CD4-positive, alpha-beta memory T cell (primary cell): ENCODE results near the gene A3GALT2. TPM values are rescaled to one million over a fixed set of nuclear protein-coding genes. Genes with fewer than 3 reads are reported as not detected.

Source experiments
- CTCF ChIA-PET: fragments of 350-600 bp; sonication (Branson Sonifier 250); formaldehyde crosslinking; loops from one replicate; lab custom pipeline; 2021; ENCODE audit warnings: inconsistent platforms; ENCODE audit not compliant: partially characterized antibody; lab: Charles Lee
- POLR2A ChIA-PET: fragments of 350-600 bp; sonication (Branson Sonifier 250); formaldehyde crosslinking; loops from one replicate; lab custom pipeline; 2021; ENCODE audit not compliant: partially characterized antibody; lab: Charles Lee
- DNase-seq, 5 donors: peaks; one replicate each; pipeline versions ENCODE4 v3.0.0 to v3.0.0-alpha.2; 2020 to 2022; ENCODE audit warnings: mixed read lengths in 1 of 5
- H3K27ac ChIP-seq: one replicate; pipeline ENCODE4 v1.7.0; 2013; ENCODE audit warnings: low read depth, low read length
- H3K27me3 ChIP-seq: 2 replicates; pipeline ENCODE4 v1.7.0; 2013; ENCODE audit warnings: mild to moderate bottlenecking, low read length, moderate library complexity; ENCODE audit not compliant: insufficient read depth
- H3K36me3 ChIP-seq: 2 replicates; pipeline ENCODE4 v1.7.0; 2013; ENCODE audit warnings: mild to moderate bottlenecking, low read length, moderate library complexity; ENCODE audit not compliant: insufficient read depth
- H3K4me1 ChIP-seq: 2 replicates; pipeline ENCODE4 v1.7.0; 2013; ENCODE audit warnings: mild to moderate bottlenecking, low read length, moderate library complexity; ENCODE audit not compliant: insufficient read depth
- H3K4me3 ChIP-seq, 2 donors: one replicate each; pipeline ENCODE4 v1.7.0; 2013; ENCODE audit warnings: low read length in 2 of 2, mild to moderate bottlenecking in 1 of 2
- H3K9me3 ChIP-seq, 2 donors: one replicate each; pipeline ENCODE4 v1.7.0; 2013; ENCODE audit warnings: low read length in 2 of 2, control low read depth in 1 of 2; ENCODE audit not compliant: control insufficient read depth in 1 of 2
- H3K27ac Mint-ChIP-seq, 7 donors: one replicate each; pipeline ENCODE4 v1.8.0; 2020 to 2021; ENCODE audit warnings: mixed read lengths in 7 of 7, mild to moderate bottlenecking in 6 of 7, inconsistent platforms in 3 of 7, moderate library complexity in 3 of 7
- H3K27me3 Mint-ChIP-seq, 2 donors: one replicate each; pipeline ENCODE4 v1.8.0; 2020 to 2021; ENCODE audit warnings: mixed read lengths in 2 of 2
- H3K36me3 Mint-ChIP-seq, 2 donors: one replicate each; pipeline ENCODE4 v1.8.0; 2020 to 2021; ENCODE audit warnings: mixed read lengths in 2 of 2, inconsistent platforms in 1 of 2, mild to moderate bottlenecking in 1 of 2
- H3K4me1 Mint-ChIP-seq, 4 donors: one replicate each; pipeline ENCODE4 v1.8.0; 2020 to 2021; ENCODE audit warnings: mixed read lengths in 4 of 4, mild to moderate bottlenecking in 1 of 4
- H3K4me3 Mint-ChIP-seq, 8 donors: one replicate each; pipeline ENCODE4 v1.8.0; 2020 to 2021; ENCODE audit warnings: mixed read lengths in 8 of 8, mild to moderate bottlenecking in 7 of 8, moderate library complexity in 6 of 8, inconsistent platforms in 3 of 8
- H3K9me3 Mint-ChIP-seq, 8 donors: one replicate each; pipeline ENCODE4 v1.8.0; 2020 to 2021; ENCODE audit warnings: mixed read lengths in 8 of 8, mild to moderate bottlenecking in 5 of 8, inconsistent platforms in 3 of 8, moderate library complexity in 1 of 8
- intact Hi-C: fragments of 100-400 bp; cut with micrococcal nuclease; formaldehyde crosslinking; loops from one replicate; pipeline ENCODE4 v1.15.1; 2023
- polyA plus RNA-seq, 2 donors: library from polyadenylated mRNA; unstranded; fragments of 300-500 nt; fragmentation: Illumina TruSeq; gene quantifications; one replicate each; pipeline ENCODE4 v1.2.3, GENCODE V29; 2021
- total RNA-seq, 2 experiments: library from RNA; stranded (reverse); gene quantifications; one replicate each; pipeline ENCODE4 v1.2.3, GENCODE V29; 2021

A3GALT2 gene
- total and polyA plus RNA-seq, 4 experiments from 2014 or later: not detected

GRCh38 chr1:33329600-33330305, 8.9 kb upstream of the A3GALT2 start:
- DNase-seq: no peak
- H3K27me3 ChIP-seq: no peaks in the 10 kb centered on the region
- no peaks in the 10 kb centered on the region for H3K4me1 ChIP-seq
- CTCF ChIA-PET: interaction anchor here (1.2 to 1.4 kb wide), 2 partner anchors 31 to 34 kb away, joined by 3 to 6 read pairs; no protein-coding TSS in a partner anchor
- peaks cover 75% of the 10 kb centered on the region for H3K36me3 ChIP-seq
- intact Hi-C loops: no loop called here
- Mint-ChIP-seq H3K4me3 (no peak overlapping the region), H3K27ac (peak overlapping the region in 1 of 7 donors; percentile 51), H3K4me1 (peaks cover 0 to 4% (median 2%) of the 10 kb centered on the region in 4 donors), H3K36me3 (peaks cover 59 to 94% of the 10 kb centered on the region in 2 donors), H3K27me3 (no peaks in the 10 kb centered on the region), H3K9me3 (no peaks in the 10 kb centered on the region)
- no peaks in the 10 kb centered on the region for H3K9me3 ChIP-seq
- no peak overlapping the region for H3K4me3 ChIP-seq
- POLR2A ChIA-PET: interaction anchor here (1.2 kb wide), 1 partner anchor 32 kb away, joined by 3 read pairs; no protein-coding TSS in a partner anchor
- no peak overlapping the region for H3K27ac ChIP-seq

DNA sequence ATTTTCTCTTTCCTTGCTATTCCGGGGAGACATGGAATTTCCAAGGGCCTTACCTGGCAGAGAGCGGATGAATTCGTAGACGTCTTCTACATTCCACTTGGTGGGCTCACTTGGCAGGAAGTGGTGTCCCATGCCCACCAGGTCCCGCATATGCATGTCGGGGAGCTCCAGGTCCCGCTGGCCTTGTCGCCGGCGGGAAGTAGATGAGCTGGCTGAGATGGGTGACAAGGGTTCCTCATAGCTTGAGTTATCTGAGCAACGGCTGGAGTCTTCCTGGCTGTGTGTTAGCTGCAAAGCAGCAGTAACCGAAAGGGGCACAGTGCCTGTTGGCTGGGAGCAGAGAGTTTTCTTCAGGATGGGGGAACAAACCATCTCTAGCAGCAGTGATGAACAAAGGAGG, 7.9 kb upstream of the A3GALT2 start:
- H3K27me3 ChIP-seq: no peaks in the 10 kb centered on the region
- H3K4me1 Mint-ChIP-seq: peaks cover 0 to 2% (median under 1%) of the 10 kb centered on the region in 4 donors
- H3K9me3 ChIP-seq: no peaks in the 10 kb centered on the region
- POLR2A ChIA-PET: no interaction called here
- CTCF ChIA-PET: interaction anchor here (0.6 to 1.0 kb wide), 2 partner anchors 15 to 33 kb away, joined by 3 to 4 read pairs; no protein-coding TSS in a partner anchor
- intact Hi-C loops: no loop called here
- peaks cover 60 to 96% of the 10 kb centered on the region in 2 donors for H3K36me3 Mint-ChIP-seq
- H3K4me3 Mint-ChIP-seq: no peak overlapping the region
- H3K27me3 Mint-ChIP-seq: no peaks in the 10 kb centered on the region
- no peak for DNase-seq
- H3K36me3 ChIP-seq: peaks cover 84% of the 10 kb centered on the region
- no peaks in the 10 kb centered on the region for H3K9me3 Mint-ChIP-seq
- H3K4me1 ChIP-seq: no peaks in the 10 kb centered on the region
- no peak overlapping the region for H3K4me3 ChIP-seq
- peak overlapping the region in 2 of 7 donors; percentile 6 to 16 for H3K27ac Mint-ChIP-seq
- no peak overlapping the region for H3K27ac ChIP-seq

GRCh38 chr1:33327587-33328325, 6.9 kb upstream of the A3GALT2 start:
- CTCF ChIA-PET: no interaction called here
- Mint-ChIP-seq H3K9me3 (no peaks in the 10 kb centered on the region), H3K27ac (no peak overlapping the region), H3K4me1 (no peaks in the 10 kb centered on the region), H3K36me3 (peaks cover 60 to 94% of the 10 kb centered on the region in 2 donors), H3K27me3 (no peaks in the 10 kb centered on the region), H3K4me3 (no peak overlapping the region)
- intact Hi-C loops: no loop called here
- H3K36me3 ChIP-seq: peaks cover 85% of the 10 kb centered on the region
- POLR2A ChIA-PET: no interaction called here
- no peaks in the 10 kb centered on the region for H3K9me3 ChIP-seq
- no peak overlapping the region for H3K27ac ChIP-seq
- no peak for DNase-seq
- no peaks in the 10 kb centered on the region for H3K4me1 ChIP-seq
- H3K4me3 ChIP-seq: no peak overlapping the region
- no peaks in the 10 kb centered on the region for H3K27me3 ChIP-seq

DNA sequence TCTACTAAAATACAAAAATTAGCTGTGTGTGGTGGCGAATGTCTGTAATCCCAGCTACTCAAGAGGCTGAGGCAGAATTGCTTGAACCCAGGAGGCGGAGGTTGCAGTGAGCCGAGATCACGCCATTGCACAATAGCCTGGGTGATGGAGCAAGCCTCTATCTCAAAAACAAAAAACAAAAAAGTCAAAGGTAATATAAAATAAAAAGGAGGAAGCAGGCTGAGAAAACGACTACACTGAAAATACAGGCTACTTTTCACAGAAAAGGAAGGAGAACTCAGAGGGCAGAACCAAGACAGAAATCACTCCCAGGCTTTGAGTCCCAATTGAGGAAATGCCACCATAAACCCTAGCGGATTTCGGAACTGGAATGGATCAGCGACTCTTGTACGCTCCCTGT, 5.9 kb upstream of the A3GALT2 start:
- intact Hi-C loops: no loop called here
- Mint-ChIP-seq H3K27ac (no peak overlapping the region), H3K36me3 (peaks cover 53 to 84% of the 10 kb centered on the region in 2 donors), H3K4me3 (no peak overlapping the region), H3K27me3 (no peaks in the 10 kb centered on the region), H3K4me1 (no peaks in the 10 kb centered on the region), H3K9me3 (no peaks in the 10 kb centered on the region)
- POLR2A ChIA-PET: no interaction called here
- no peaks in the 10 kb centered on the region for H3K9me3 ChIP-seq
- no peak overlapping the region for H3K27ac ChIP-seq
- peaks cover 75% of the 10 kb centered on the region for H3K36me3 ChIP-seq
- no peaks in the 10 kb centered on the region for H3K4me1 ChIP-seq
- H3K27me3 ChIP-seq: no peaks in the 10 kb centered on the region
- CTCF ChIA-PET: no interaction called here
- H3K4me3 ChIP-seq: no peak overlapping the region
- DNase-seq: no peak

DNA sequence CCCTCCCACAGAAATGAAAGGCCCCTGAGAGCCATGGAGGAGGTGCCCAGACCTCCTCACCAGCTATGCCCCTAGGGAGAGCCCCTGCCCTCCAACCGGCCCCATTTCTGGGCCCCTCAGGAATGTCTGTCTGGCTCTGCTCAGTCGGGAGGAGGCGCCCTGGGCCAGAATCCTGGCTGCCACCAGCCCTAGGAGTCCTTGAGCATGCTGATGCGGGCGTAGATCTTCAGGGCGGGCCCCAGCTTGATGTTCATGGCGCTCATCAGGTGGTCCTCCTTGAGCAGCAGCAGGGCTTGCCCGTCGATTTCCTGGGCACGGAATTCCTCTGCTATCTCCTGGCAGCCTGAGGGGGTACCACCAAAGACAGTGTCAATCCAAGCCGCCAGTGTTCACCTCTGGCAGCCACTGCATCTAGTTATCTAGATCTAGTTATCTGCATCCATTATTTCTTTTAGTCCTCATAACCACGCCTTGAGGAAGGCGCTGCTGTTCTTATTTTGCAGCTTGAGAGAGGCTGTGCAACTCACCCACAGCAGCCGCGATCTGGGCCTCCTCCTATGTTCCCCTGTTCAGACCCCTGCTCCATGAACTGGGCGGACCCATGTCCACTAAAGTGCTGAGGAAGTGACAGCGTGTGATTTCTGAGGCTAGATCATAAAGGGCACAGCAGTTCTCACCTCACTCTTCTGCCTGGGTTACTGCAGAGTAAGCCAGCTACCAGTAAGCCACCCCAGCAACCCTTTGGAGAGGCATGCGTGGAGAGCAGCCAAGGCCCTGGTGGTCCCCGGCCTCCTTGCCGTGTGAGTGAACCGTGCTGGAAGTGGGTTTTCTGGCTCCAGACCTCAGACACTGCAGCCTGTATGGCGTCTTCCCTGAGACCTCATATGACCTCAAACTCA, 4.0 kb upstream of the A3GALT2 start:
- intact Hi-C loops: no loop called here
- H3K4me3 Mint-ChIP-seq: no peak overlapping the region
- DNase-seq: no peak
- POLR2A ChIA-PET: no interaction called here
- Histone ChIP-seq H3K4me3 (no peak overlapping the region), H3K9me3 (no peaks in the 10 kb centered on the region), H3K27me3 (no peaks in the 10 kb centered on the region), H3K36me3 (peaks cover 58% of the 10 kb centered on the region), H3K27ac (no peak overlapping the region), H3K4me1 (no peaks in the 10 kb centered on the region)
- H3K27ac Mint-ChIP-seq: no peak overlapping the region
- peaks cover 49 to 68% of the 10 kb centered on the region in 2 donors for H3K36me3 Mint-ChIP-seq
- no peaks in the 10 kb centered on the region for H3K4me1 Mint-ChIP-seq
- CTCF ChIA-PET: interaction anchor here (3.1 kb wide), 1 partner anchor 27 kb away, joined by 14 read pairs; no protein-coding TSS in a partner anchor
- H3K9me3 Mint-ChIP-seq: no peaks in the 10 kb centered on the region
- no peaks in the 10 kb centered on the region for H3K27me3 Mint-ChIP-seq

DNA sequence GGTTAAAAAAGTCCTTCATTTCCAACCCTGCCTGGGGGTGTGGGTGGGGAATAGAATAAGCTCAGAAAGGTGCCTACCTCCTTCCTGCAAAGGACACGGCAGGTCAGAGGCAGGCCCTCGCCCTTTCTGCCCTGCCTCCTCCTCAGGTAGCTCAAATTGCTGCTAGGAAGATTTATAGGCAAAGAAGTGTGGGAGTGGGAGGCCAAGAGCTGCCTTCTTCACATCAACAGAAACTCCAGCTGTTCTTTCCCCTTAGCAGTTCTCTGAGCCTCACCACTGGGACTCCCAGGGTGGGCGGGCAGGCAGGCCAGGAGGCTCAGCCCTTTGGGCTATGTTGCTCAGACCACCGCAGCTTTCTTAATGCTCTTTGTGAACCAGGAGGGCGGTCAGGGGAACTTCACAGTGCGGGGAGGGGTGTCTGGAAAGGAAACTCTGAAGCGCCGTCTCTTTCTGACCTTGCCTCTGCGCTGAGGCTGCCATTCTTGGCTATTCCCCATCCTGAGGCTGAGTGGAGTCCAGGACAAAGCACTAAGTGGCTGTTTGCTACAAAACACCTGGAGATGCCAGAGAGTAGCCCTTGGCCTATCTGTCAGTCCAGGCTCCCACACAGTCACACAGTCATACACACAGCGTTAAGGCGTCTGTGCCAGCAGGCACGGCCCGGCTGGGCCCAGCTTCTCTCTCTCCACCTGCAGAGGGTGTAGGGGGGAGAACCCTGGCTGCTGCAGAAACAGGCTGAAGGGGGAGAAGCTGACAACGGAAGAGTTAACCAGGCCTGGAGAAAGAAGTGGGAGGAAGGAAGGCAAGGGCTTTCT, 3.0 kb upstream of the A3GALT2 start:
- intact Hi-C loops: no loop called here
- no peak for DNase-seq
- Histone ChIP-seq H3K9me3 (no peaks in the 10 kb centered on the region), H3K4me3 (no peak overlapping the region), H3K36me3 (peaks cover 47% of the 10 kb centered on the region), H3K27me3 (no peaks in the 10 kb centered on the region), H3K4me1 (no peaks in the 10 kb centered on the region), H3K27ac (no peak overlapping the region)
- peak overlapping the region in 1 of 7 donors; percentile 12 for H3K27ac Mint-ChIP-seq
- no peaks in the 10 kb centered on the region for H3K9me3 Mint-ChIP-seq
- CTCF ChIA-PET: interaction anchor here (1.3 to 3.1 kb wide), 3 partner anchors 12 to 43 kb away, joined by 3 to 14 read pairs (median 4); no protein-coding TSS in a partner anchor
- H3K27me3 Mint-ChIP-seq: no peaks in the 10 kb centered on the region
- H3K4me3 Mint-ChIP-seq: no peak overlapping the region
- POLR2A ChIA-PET: no interaction called here
- no peaks in the 10 kb centered on the region for H3K4me1 Mint-ChIP-seq
- H3K36me3 Mint-ChIP-seq: peaks cover 39 to 58% of the 10 kb centered on the region in 2 donors
